ENCODE data around the gene PRRX1.

PRRX1 gene

DNA sequence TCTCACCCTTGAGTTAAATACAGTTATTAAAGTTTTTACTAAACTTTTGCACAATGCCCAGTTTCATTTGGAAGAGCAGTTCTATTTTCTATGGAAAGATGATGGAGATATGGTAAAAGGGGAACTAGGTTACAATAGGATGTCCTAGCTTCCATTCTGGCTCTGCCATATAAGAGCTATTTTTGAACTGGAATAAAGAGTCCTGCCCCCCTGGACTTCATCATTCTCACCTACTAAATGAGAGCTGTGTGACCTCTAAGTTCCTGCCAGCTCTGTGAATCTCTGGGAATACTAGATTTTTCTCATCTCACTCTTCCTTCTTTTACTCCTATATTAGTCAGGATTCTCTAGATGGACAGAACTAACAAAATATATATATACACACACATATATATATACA lies 106.3 kb downstream of the PRRX1 start:
- no peak for DNase-seq (ENCODE audit: low spot score)

DNA sequence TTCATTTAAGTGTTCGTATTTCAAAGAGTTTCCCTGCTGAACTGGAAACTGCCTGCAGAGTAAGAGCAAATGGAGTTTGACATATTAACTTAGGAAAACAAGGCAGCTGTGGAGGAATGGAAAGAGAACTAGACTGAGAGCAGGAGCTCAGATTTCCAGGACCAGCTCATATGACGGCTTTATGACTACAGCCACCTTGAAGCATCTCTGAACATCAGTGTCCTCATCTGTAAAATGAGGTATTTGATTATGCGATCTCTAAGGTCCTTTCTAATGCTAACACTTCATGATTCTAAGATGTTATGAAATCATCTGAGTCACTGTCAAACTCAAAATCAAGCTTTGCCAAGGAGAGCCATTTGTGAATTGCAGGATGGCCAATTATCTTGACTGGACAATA lies 112.3 kb downstream of the PRRX1 start:
- no peak for DNase-seq (ENCODE audit: low spot score)

DNA sequence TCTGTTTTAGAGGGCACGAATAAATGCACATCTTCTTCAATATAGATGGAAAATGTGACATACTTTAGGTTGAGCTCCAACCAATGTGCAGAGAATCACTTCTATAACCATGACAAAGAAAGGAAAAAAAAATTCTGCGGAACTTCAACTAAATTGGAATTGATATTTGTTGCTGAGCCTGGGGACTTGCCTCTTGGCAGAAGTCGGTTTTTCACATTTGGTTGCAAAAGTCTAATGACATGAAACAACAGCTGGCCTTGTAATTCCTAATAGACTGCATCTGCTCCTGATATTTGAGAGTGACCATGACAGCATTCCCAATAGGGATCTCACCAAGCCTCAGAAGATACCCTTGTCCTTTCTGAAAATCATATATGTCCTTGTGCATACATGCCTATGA lies 112.8 kb downstream of the PRRX1 start:
- no peak for DNase-seq (ENCODE audit: low spot score)

Data from LoVo (cell line).